NB4 (cell line): ENCODE measurements around the gene TMEM95.

Experiments used
- DNase-seq: peaks from one replicate; pipeline ENCODE4 v3.0.0; 2010; ENCODE audit warnings: low read depth
- H3K4me3 ChIP-seq: one replicate; pipeline ENCODE4 v1.5.1; 2011; ENCODE audit warnings: mild to moderate bottlenecking, low read depth, low read length, moderate library complexity
- MYC ChIP-seq: IDR thresholded peaks from 2 replicates; pipeline ENCODE4 v1.6.1; 2011; ENCODE audit warnings: low read depth, low read length
- POLR2A ChIP-seq: IDR thresholded peaks from 2 replicates; pipeline ENCODE4 v1.6.1; 2011; ENCODE audit warnings: mild to moderate bottlenecking; ENCODE audit not compliant: insufficient read length; ENCODE audit errors: extremely low read depth
- TF ChIP-seq, protein P1 (sequence below): IDR thresholded peaks from 2 replicates; pipeline ENCODE4 v1.6.1; 2011; ENCODE audit warnings: low read depth, low read length
- TF ChIP-seq, protein P2 (sequence below): IDR thresholded peaks from one replicate; pipeline ENCODE4 v1.5.1; 2012; ENCODE audit warnings: low read depth, low read length

The TMEM95 gene

DNA sequence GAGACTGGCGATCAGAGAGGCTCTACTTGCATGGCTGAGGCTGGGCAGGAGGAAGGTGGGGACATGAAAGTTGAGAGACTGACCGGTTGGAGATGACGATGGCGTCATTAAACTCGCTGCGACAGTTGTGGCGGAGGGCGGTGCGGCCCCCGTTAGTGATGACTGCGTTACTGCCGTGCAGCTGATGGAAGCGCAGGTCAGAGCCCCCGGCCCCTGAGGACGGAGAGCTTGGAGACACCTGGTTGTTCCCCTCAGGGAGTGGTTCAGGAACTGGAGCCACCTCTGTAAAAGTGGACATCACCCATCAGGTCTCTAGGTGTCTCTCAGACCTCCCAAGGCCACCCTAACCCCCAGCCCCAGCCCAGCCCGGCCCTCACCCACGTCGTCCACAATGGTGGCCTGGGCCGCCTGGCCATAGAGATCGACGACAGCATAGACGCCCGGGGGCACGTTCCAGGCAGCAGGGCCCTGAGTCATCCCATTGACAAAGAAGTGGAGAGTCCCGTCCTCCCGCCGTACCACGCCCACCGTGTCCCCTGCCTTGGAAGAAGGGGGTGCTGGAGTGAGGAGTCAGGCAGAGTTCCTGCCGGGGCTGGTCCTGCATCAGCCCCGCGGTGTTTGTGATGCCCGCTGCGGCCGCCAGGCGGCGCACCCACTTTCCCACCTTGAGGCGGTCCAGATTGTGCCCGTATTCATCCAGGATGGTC lies 31.1 kb upstream of the TMEM95 start:
- DNase-seq: peak; percentile 29
- no peak for TF ChIP-seq MYC
- TF ChIP-seq POLR2A: no peak
- TF ChIP-seq, protein P1, sequence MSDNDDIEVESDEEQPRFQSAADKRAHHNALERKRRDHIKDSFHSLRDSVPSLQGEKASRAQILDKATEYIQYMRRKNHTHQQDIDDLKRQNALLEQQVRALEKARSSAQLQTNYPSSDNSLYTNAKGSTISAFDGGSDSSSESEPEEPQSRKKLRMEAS: no peak
- TF ChIP-seq, protein P2, sequence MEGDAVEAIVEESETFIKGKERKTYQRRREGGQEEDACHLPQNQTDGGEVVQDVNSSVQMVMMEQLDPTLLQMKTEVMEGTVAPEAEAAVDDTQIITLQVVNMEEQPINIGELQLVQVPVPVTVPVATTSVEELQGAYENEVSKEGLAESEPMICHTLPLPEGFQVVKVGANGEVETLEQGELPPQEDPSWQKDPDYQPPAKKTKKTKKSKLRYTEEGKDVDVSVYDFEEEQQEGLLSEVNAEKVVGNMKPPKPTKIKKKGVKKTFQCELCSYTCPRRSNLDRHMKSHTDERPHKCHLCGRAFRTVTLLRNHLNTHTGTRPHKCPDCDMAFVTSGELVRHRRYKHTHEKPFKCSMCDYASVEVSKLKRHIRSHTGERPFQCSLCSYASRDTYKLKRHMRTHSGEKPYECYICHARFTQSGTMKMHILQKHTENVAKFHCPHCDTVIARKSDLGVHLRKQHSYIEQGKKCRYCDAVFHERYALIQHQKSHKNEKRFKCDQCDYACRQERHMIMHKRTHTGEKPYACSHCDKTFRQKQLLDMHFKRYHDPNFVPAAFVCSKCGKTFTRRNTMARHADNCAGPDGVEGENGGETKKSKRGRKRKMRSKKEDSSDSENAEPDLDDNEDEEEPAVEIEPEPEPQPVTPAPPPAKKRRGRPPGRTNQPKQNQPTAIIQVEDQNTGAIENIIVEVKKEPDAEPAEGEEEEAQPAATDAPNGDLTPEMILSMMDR: peak; percentile 57
- H3K4me3 ChIP-seq: no peak overlapping the region

DNA sequence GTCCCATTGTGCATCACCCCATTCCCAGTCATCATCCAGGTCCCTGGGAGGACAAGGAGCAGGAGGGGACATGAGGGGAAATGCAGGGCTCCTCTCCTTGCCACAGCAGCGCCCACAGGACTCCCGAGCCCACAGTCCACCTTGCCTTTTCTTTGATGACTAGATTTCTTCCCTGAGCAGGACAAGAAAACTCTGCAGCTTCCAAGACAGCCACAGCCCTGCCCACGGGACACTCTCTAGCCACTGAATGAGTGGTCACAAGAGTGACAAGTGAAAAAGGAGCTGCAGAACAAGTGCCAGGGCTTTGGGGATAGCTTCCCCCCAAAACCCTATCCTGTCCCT lies 30.5 kb upstream of the TMEM95 start:
- TF ChIP-seq, protein P2: no peak
- TF ChIP-seq, protein P1: no peak
- TF ChIP-seq POLR2A (no peak), MYC (no peak)
- no peak overlapping the region for H3K4me3 ChIP-seq
- DNase-seq: no peak

DNA sequence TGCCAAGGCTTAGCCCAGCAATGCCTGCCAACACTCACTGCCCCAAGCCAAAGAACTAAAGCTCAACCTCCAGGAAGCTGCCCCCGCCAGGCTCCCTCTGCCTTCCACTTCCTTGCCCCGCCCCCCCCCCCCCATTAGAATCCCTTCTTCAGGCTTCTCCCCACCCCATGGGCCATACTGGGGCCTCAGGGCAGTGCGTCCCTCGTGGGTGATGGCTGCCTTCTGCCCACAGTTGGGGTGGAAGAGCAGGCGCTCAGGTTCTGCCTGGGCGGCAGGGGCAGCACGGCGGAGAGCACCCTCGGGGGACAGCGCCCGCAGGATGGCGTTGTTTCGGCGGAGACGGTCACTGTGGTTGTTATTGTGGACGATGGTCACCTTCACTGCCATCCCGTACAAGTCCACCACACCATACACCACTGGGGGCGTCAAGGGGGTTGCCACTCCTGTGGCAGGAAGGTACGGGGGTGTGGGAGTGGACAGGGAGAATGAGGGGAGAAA lies 29.9 kb upstream of the TMEM95 start:
- no peak overlapping the region for H3K4me3 ChIP-seq
- DNase-seq: no peak
- TF ChIP-seq, protein P2: no peak
- TF ChIP-seq, protein P1: no peak
- TF ChIP-seq MYC (no peak), POLR2A (no peak)

DNA sequence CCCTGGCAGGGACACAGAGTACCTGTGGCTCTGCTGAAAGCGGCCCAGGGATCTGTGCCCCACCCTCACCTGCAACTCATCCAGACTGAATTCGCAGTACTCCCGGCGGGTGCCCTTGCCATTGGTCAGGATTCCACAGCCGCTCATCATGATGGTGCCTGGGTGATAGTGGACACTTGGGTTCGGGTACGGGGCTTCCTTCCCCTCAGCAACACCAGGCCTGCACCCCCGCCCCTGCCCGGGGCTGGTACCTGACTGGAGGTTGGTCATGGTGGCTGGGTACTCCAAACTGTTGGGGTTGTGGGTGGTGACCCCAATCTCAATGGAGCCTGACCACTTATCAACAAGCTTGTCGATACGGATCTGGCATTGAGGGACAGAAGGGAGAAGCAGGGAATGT lies 28.8 kb upstream of the TMEM95 start:
- H3K4me3 ChIP-seq: no peak overlapping the region
- TF ChIP-seq, protein P1: no peak
- TF ChIP-seq, protein P2: no peak
- TF ChIP-seq MYC (no peak), POLR2A (no peak)
- DNase-seq: no peak

DNA sequence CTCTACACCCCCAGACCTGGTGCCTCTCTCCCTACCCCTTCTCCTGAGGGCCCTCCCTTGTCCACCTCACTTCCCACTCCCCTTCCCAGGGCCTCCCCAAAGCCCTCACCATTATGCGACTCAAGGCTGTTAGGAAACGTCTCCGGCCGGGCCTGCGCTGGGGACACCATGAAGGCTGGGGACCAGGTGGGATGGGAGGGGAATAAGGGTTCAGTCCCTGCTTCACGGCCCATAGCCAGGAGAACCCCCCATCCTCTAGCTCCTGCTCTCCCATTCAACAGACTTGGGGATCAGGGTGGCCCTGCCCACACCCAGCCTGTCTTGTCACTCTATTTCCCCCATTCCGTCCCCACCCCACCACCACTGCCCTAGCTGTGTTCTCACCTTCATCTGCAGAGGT lies 27.9 kb upstream of the TMEM95 start:
- TF ChIP-seq POLR2A: no peak
- TF ChIP-seq, protein P2: no peak
- TF ChIP-seq, protein P1: no peak
- no peak for TF ChIP-seq MYC
- no peak overlapping the region for H3K4me3 ChIP-seq
- no peak for DNase-seq

DNA sequence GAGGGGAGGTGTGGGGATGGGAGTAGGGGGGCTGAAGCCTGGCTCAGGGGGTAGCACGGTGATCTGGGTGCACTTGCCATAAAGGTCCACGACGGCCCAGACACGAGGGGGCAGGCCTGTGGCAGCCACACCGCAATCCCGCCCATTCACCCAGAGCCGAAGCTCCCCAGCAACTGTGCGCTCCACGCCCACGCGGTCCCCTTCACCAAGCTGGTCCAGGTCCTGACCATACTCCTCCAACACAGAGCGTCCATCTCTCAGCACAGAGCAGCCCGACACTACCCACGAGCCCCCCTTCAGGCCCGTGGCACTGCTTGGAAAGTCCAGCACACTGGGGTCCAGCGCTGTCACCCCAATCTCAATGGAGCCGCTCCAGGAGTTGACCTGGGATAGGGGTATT lies 27.5 kb upstream of the TMEM95 start:
- DNase-seq: no peak
- TF ChIP-seq, protein P2: no peak
- no peak for TF ChIP-seq MYC
- TF ChIP-seq, protein P1: no peak
- no peak for TF ChIP-seq POLR2A

More for the DNA sequence above, 27.5 kb upstream of the TMEM95 start:
- peak overlapping the region; percentile 90 for H3K4me3 ChIP-seq
